Activated B cell treated with CpG ODN at 0.5 μM for 24 hours (primary cell): ENCODE measurements around the gene PRSS50. TPM values are rescaled to one million over a fixed set of nuclear protein-coding genes. Genes with fewer than 3 reads are reported as not detected.
A peak's percentile ranks its signal among the peaks of the same experiment; 100 is the strongest.

Experiments used
- ATAC-seq: fragments of 200-7000 bp; cut with Tn5 transposase; one replicate; pipeline ENCODE4 v1.10.0; 2021; ENCODE audit warnings: low read depth, mild to moderate bottlenecking, moderate library complexity
- CTCF ChIA-PET: fragments of 350-600 bp; sonication (Branson Sonifier 250); formaldehyde crosslinking; loops from one replicate; lab custom pipeline; 2021; ENCODE audit warnings: antibody characterized with exemption; lab: Charles Lee
- POLR2A ChIA-PET: fragments of 350-600 bp; sonication (Branson Sonifier 250); formaldehyde crosslinking; loops from one replicate; lab custom pipeline; 2021; ENCODE audit warnings: antibody characterized with exemption; lab: Charles Lee
- DNase-seq: peaks from one replicate; pipeline ENCODE4 v3.0.0; 2022
- H3K27ac Mint-ChIP-seq: one replicate; pipeline ENCODE4 v1.8.0; 2020; ENCODE audit warnings: mixed read lengths
- H3K27me3 Mint-ChIP-seq: one replicate; pipeline ENCODE4 v1.8.0; 2021; ENCODE audit warnings: mixed read lengths
- H3K36me3 Mint-ChIP-seq: one replicate; pipeline ENCODE4 v1.8.0; 2021; ENCODE audit warnings: low read depth, mixed read lengths
- H3K4me1 Mint-ChIP-seq: one replicate; pipeline ENCODE4 v1.8.0; 2021; ENCODE audit warnings: mixed read lengths
- H3K4me3 Mint-ChIP-seq: one replicate; pipeline ENCODE4 v1.8.0; 2020; ENCODE audit warnings: mild to moderate bottlenecking, mixed read lengths
- H3K9me3 Mint-ChIP-seq: one replicate; pipeline ENCODE4 v1.8.0; 2020; ENCODE audit warnings: mixed read lengths
- intact Hi-C: fragments of 100-400 bp; cut with micrococcal nuclease; formaldehyde crosslinking; loops from one replicate; pipeline ENCODE4 v1.15.1; 2024
- total RNA-seq: library from RNA; stranded (reverse); gene quantifications from 2 replicates; pipeline ENCODE4 v1.2.3, GENCODE V29; 2022
- TF ChIP-seq, protein P1 (sequence below): fragments of 200-600 bp; IDR thresholded peaks from one replicate; pipeline ENCODE4 v1.8.0; 2022; ENCODE audit warnings: antibody characterized with exemption, mild to moderate bottlenecking

Gene PRSS50
- total RNA-seq, 1 donor from 2014 or later = not detected

DNA sequence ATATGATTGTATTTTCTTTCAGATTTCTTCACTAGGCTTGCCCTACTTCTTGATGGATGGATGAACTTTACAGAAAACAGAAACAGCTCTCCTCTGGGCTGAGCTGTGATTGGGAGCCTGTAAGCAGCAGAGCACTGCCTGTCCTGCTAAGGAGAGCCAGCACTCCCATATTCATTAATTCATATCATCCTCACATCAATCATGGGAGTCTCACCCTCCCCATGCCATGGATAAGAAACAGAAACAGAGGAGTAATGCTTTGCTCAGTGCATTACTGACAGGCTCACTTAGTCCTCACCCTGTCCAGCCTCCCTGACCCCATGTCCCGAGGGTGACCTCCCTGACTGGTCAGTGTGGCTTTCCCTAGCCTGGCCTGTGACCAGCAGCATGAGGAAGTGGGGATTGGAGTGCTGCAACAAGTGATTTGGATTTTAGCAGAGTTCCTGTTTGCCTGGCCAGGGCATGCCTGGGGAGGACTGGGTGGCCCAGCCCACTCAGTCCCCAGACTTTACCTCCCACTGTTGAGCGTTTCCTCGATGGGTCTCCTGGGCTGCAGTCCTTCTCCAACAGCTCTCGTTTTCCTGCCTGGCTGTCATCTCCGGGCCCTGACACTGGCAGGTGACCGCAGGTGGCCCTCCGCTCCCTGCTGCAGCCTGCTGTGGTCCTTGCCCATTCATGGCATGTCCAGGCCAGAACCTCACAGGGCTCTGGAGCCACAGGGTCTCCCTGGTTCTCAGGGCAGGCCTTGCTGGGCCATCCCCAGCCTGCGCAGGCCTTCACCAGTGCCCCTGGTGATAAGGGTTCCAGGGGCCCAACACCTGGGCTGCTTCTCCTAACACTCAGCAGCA, 17.8 kb downstream of the PRSS50 start:
- Mint-ChIP-seq H3K36me3 (no peaks in the 10 kb centered on the region), H3K9me3 (no peaks in the 10 kb centered on the region), H3K27me3 (peaks cover 15% of the 10 kb centered on the region), H3K4me1 (peaks cover 12% of the 10 kb centered on the region), H3K4me3 (no peak overlapping the region), H3K27ac (no peak overlapping the region)
- no peak for DNase-seq
- no peak for ATAC-seq
- POLR2A ChIA-PET = no interaction called here
- CTCF ChIA-PET = no interaction called here
- intact Hi-C loops = no loop called here
- TF ChIP-seq, protein P1, sequence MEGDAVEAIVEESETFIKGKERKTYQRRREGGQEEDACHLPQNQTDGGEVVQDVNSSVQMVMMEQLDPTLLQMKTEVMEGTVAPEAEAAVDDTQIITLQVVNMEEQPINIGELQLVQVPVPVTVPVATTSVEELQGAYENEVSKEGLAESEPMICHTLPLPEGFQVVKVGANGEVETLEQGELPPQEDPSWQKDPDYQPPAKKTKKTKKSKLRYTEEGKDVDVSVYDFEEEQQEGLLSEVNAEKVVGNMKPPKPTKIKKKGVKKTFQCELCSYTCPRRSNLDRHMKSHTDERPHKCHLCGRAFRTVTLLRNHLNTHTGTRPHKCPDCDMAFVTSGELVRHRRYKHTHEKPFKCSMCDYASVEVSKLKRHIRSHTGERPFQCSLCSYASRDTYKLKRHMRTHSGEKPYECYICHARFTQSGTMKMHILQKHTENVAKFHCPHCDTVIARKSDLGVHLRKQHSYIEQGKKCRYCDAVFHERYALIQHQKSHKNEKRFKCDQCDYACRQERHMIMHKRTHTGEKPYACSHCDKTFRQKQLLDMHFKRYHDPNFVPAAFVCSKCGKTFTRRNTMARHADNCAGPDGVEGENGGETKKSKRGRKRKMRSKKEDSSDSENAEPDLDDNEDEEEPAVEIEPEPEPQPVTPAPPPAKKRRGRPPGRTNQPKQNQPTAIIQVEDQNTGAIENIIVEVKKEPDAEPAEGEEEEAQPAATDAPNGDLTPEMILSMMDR = no peak

DNA sequence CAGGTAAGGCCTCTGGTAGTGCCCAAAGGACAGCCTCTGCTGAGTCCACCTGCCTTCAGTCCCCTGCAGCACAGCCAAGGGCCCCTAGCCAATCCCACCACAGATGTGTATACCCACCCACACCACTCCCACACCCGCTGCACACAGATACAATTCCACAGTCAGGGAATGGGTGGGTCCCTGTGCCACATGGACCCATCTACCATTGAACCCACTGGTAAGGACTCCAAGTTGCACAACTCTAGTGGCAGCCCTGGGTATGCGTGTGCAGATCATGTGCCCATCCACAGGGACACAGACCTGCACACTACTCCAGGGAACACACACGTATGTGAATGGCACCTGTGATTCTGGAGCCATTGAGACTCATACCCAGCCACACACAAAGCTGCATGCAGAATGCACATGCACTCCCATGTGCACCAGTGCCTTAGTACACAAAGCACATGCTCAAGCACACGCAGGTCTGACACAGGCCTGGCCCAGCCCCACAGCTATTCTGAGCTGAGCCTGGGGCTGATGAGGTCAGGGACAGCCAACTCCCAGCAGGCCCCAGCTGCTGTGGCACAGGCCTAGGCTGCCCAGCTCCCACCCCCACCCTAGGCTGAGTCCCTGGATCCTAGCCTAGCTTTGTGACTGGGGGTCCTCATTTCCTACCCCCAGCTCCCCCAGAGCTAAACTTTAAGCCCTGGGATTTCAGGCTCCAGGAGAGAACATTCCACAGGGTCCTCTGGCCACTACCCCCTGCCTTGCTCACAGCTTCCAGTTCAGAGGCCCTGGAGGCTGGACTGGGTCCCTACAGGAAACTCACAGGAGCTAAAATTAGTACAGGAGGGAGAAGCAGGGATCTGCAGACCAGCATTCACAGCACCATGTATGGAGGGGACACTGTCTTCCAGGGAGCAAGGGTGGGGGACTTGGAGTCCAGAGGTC, 21.4 kb downstream of the PRSS50 start:
- Mint-ChIP-seq H3K9me3 (no peaks in the 10 kb centered on the region), H3K27me3 (peaks cover 15% of the 10 kb centered on the region), H3K4me3 (no peak overlapping the region), H3K36me3 (no peaks in the 10 kb centered on the region), H3K4me1 (peaks cover 32% of the 10 kb centered on the region), H3K27ac (no peak overlapping the region)
- DNase-seq (no peak), ATAC-seq (no peak)
- ChIA-PET CTCF (interaction anchor here (1.0 to 1.4 kb wide), 2 partner anchors 33 to 208 kb away, joined by 3 read pairs; no protein-coding TSS in a partner anchor), POLR2A (no interaction called here)
- intact Hi-C loops = loop anchor here (2.0 kb wide), 1 partner anchor 207 kb away; no protein-coding TSS in a partner anchor
- TF ChIP-seq, protein P1 = no peak

DNA sequence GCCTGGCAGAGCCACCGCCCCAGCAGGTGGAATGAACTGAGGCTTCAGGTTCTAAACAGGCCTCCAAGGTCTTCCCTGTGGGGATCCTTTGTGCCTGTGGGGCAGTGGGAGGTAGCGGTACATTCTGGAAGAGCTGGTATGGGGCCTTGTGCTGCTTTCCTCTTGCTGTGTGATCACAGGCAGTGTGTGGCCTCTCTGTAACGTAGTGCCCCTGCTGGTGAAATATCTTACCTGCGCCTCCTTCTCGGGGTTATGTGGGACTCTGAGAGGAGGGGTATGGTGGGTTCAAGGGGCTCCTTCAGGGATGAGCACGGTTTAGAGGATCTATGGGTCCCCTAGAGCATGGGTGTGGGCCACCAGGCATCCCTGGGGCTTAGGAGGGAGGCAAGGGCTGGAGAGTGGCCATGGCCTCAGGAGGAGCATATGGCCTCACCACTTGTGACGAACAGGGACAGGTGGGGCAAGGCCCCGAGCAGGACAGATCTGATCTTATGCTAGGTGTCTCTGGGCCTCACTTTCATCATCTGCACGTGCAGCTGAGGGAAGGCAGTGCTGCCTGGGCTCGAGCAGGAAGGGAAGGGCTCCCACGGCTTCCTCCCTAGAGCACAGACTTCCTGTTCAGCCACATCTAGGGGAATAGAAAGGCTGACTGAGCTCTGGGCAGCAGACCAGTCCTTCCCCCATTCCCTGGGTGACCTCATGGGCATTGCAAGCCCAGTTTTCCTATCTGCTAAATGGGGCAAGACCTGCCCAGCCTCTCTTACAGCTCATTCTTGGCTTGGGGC, 22.3 kb downstream of the PRSS50 start:
- DNase-seq = no peak
- POLR2A ChIA-PET = no interaction called here
- CTCF ChIA-PET = interaction anchor here (1.0 to 1.4 kb wide), 2 partner anchors 32 to 207 kb away, joined by 3 read pairs; no protein-coding TSS in a partner anchor
- ATAC-seq = peak; percentile 19
- no peaks in the 10 kb centered on the region for H3K9me3 Mint-ChIP-seq
- peak overlapping the region; percentile 50 for H3K27ac Mint-ChIP-seq
- peaks cover 15% of the 10 kb centered on the region for H3K27me3 Mint-ChIP-seq
- H3K4me3 Mint-ChIP-seq = peak overlapping the region; percentile 50
- peaks cover 32% of the 10 kb centered on the region for H3K4me1 Mint-ChIP-seq
- no peaks in the 10 kb centered on the region for H3K36me3 Mint-ChIP-seq
- TF ChIP-seq, protein P1 = no peak
- intact Hi-C loops = loop anchor here (2.0 kb wide), 1 partner anchor 207 kb away; no protein-coding TSS in a partner anchor

DNA sequence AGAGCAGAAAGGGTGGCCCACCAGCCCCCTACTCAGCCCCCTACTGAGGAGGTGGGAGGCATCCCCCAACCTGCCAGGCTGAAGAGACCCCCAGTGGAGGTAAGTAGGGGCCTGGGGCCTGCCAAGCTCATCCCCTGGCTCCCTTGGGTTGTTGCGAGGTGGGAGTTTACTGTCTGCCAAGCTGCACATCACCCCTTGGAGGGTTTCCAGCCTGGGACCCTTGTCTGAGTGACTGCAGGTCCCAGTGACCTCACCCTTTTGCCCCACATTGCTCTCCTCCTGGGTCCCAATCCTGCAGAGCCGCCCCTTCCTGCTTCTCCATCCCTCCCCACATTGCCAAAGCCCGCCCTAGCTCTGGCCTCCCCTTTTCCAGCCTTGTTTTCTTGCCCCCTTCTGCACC, 23.1 kb downstream of the PRSS50 start:
- DNase-seq = no peak
- POLR2A ChIA-PET = no interaction called here
- Mint-ChIP-seq H3K4me3 (no peak overlapping the region), H3K27ac (peak overlapping the region; percentile 53), H3K9me3 (no peaks in the 10 kb centered on the region), H3K27me3 (peaks cover 18% of the 10 kb centered on the region), H3K4me1 (peaks cover 32% of the 10 kb centered on the region), H3K36me3 (no peaks in the 10 kb centered on the region)
- TF ChIP-seq, protein P1 = no peak
- ATAC-seq = no peak
- intact Hi-C loops = loop anchor here (2.0 kb wide), 1 partner anchor 206 kb away; no protein-coding TSS in a partner anchor
- CTCF ChIA-PET = no interaction called here
